ENCODE data around the gene RERG. TPM values are rescaled to one million over a fixed set of nuclear protein-coding genes. Genes with fewer than 3 reads are reported as not detected.

The RERG gene
- total and polyA plus RNA-seq, 2 of the 4 experiments (the other 2 are of a cell fraction) = not detected

GRCh38 chr12:15142711-15143110 is 78.5 kb downstream of the RERG start:
- Histone ChIP-seq H3K56ac (ENCODE audit: extremely low read depth, insufficient read depth, low read length) (no peak overlapping the region), H3K27ac (ENCODE audit: insufficient read depth, low read length) (no peak overlapping the region), H3K9me1 (ENCODE audit: insufficient read depth, low read length) (no peaks in the 10 kb centered on the region), H2BK20ac (ENCODE audit: low read depth, low read length) (no peak overlapping the region), H3K4ac (ENCODE audit: low read depth, low read length) (no peak overlapping the region), H3K4me3 (ENCODE audit: insufficient read depth, low read depth, low read length) (no peak overlapping the region), H3K79me1 (ENCODE audit: low read depth in 1 of 2, low read length in 2 of 2) (no peaks in the 10 kb centered on the region), H2BK15ac (ENCODE audit: low read depth, low read length) (no peak overlapping the region), H3K27me3 (ENCODE audit: control insufficient read depth, insufficient read depth, low read length) (no peaks in the 10 kb centered on the region), H3K14ac (replicated peaks; ENCODE audit: low read depth, low read length) (no peak overlapping the region), H2AFZ (replicated peaks; ENCODE audit: low read length, poor library complexity) (no peak overlapping the region), H3K9me3 (ENCODE audit: control insufficient read depth, insufficient read depth, low read length) (no peaks in the 10 kb centered on the region), H3K23ac (ENCODE audit: low read depth, low read length) (no peak overlapping the region), H2AK5ac (ENCODE audit: low read depth, low read length) (no peak overlapping the region), H2BK5ac (ENCODE audit: low read depth, low read length, poor library complexity, severe bottlenecking) (no peak overlapping the region), H2BK120ac (ENCODE audit: low read depth, low read length) (no peak overlapping the region), H3K36me3 (ENCODE audit: control insufficient read depth, insufficient read depth, low read length) (no peaks in the 10 kb centered on the region), H2AK9ac (replicated peaks; ENCODE audit: low read depth, low read length, poor library complexity) (no peak overlapping the region), H3K4me2 (ENCODE audit: low read depth, low read length) (no peak overlapping the region), H3K4me1 (ENCODE audit: control insufficient read depth, insufficient read depth, low read length) (no peaks in the 10 kb centered on the region), H3K18ac (ENCODE audit: low read depth, low read length) (no peak overlapping the region), H4K5ac (ENCODE audit: low read depth, low read length) (no peak overlapping the region), H4K91ac (ENCODE audit: insufficient read depth, low read depth, low read length) (no peak overlapping the region), H4K20me1 (ENCODE audit: insufficient read depth, low read length) (no peaks in the 10 kb centered on the region), H3K9ac (ENCODE audit: low read depth, low read length) (no peak overlapping the region), H4K8ac (ENCODE audit: low read depth in 2 of 2, low read length in 2 of 2) (no peak overlapping the region)
- dilution Hi-C loops (cut with HindIII; ENCODE audit: low sequenced_read_pairs, unreplicated experiment) (no loop called here), intact Hi-C loops (cut with micrococcal nuclease) (no loop called here), in situ Hi-C loops (cut with MboI; ENCODE audit: low sequenced_read_pairs) (no loop called here)
- TF ChIP-seq ELK1 (IDR thresholded peaks at IDR 0.05; ENCODE audit: borderline replicate concordance, low read depth, low read length) (no peak), RFX5 (IDR thresholded peaks at IDR 0.05; ENCODE audit: low read depth, low read length) (no peak), BHLHE40 (IDR thresholded peaks at IDR 0.05; ENCODE audit: low read depth, low read length) (no peak), RCOR1 (IDR thresholded peaks at IDR 0.05; ENCODE audit: insufficient replicate concordance, low read length) (no peak), RAD21 (IDR thresholded peaks at IDR 0.05; ENCODE audit: low read length) (no peak), MXI1 (IDR thresholded peaks at IDR 0.05; ENCODE audit: borderline replicate concordance, low read depth, low read length) (no peak), FOS (IDR thresholded peaks at IDR 0.05; ENCODE audit: low read depth, low read length) (no peak), MAZ (IDR thresholded peaks at IDR 0.05; ENCODE audit: borderline replicate concordance, low read depth, low read length) (no peak), SMC3 (IDR thresholded peaks at IDR 0.05; ENCODE audit: low read depth, low read length) (no peak), CHD1 (IDR thresholded peaks at IDR 0.05; ENCODE audit: low read depth, low read length) (no peak), USF2 (IDR thresholded peaks at IDR 0.05; ENCODE audit: low read depth, low read length) (no peak)
- ATAC-seq (ENCODE audit: low read depth) (no peak), DNase-seq (no peak)
- CTCF ChIA-PET = no interaction called here
- WGBS, 2 experiments (ENCODE audit: extremely low coverage in 2 of 2, insufficient read length in 1 of 2) = no CpG with 5 or more reads among the region's 2 CpGs
- no TSS peak for BruUV-seq (replicated peaks)
- POLR2A ChIA-PET (ENCODE audit: unreplicated experiment) = no interaction called here

Measured in IMR-90 (cell line).